ENCODE results near the gene PCF11.
"Not testable (repeated sequence)": the region's sequence is repeated elsewhere in the genome, so short reads cannot be mapped to it uniquely, and the experiment has no call there.

Gene PCF11

GRCh38 chr11:83156996-83157593, at the start of gene PCF11:
TSS of gene PCF11 (plus strand) at chr11:83157131. CDS start at chr11:83157440, 309 bp downstream.
- DNase-seq, result no peak

GRCh38 chr11:83112886-83113285, 44.0 kb upstream of the PCF11 start:
- no peak for DNase-seq

GRCh38 chr11:83115026-83115425, 41.9 kb upstream of the PCF11 start:
- DNase-seq, result no peak

- DNase-seq, result no peak
Observed at GRCh38 chr11:83115551-83115950, 41.4 kb upstream of the PCF11 start.

GRCh38 chr11:83116015-83116641, 40.8 kb upstream of the PCF11 start:
- no peak for DNase-seq

- DNase-seq, result no peak
Observed at GRCh38 chr11:83118814-83119213, 38.1 kb upstream of the PCF11 start.

GRCh38 chr11:83119216-83119615, 37.7 kb upstream of the PCF11 start:
- DNase-seq, result no peak

- no peak for DNase-seq
Observed at GRCh38 chr11:83120327-83120726, 36.6 kb upstream of the PCF11 start.

GRCh38 chr11:83122050-83122449, 34.9 kb upstream of the PCF11 start:
- DNase-seq, result no peak

GRCh38 chr11:83122766-83123165, 34.2 kb upstream of the PCF11 start:
- no peak for DNase-seq

GRCh38 chr11:83124636-83125424, 32.1 kb upstream of the PCF11 start:
- no peak for DNase-seq

GRCh38 chr11:83125577-83125976, 31.4 kb upstream of the PCF11 start:
- DNase-seq, result no peak

GRCh38 chr11:83127310-83127637, 29.7 kb upstream of the PCF11 start:
- DNase-seq, result no peak

GRCh38 chr11:83132191-83132590, 24.7 kb upstream of the PCF11 start:
- no peak for DNase-seq

- DNase-seq, result not testable (repeated sequence)
Observed at GRCh38 chr11:83133266-83133665, 23.7 kb upstream of the PCF11 start.

- DNase-seq, result no peak
Observed at GRCh38 chr11:83139310-83139709, 17.6 kb upstream of the PCF11 start.

- no peak for DNase-seq
Observed at GRCh38 chr11:83140691-83141455, 16.1 kb upstream of the PCF11 start.

- no peak for DNase-seq
Observed at GRCh38 chr11:83147895-83148294, 9.0 kb upstream of the PCF11 start.

GRCh38 chr11:83150450-83150849, 6.5 kb upstream of the PCF11 start:
- DNase-seq, result no peak

GRCh38 chr11:83151274-83151977, 5.5 kb upstream of the PCF11 start:
- DNase-seq, result no peak

GRCh38 chr11:83152264-83152663, 4.7 kb upstream of the PCF11 start:
- no peak for DNase-seq

GRCh38 chr11:83153764-83154163, 3.2 kb upstream of the PCF11 start:
- no peak for DNase-seq
